BJ (cell line): ENCODE measurements around the gene ACR. TPM values are rescaled to one million over a fixed set of nuclear protein-coding genes. Genes with fewer than 3 reads are reported as not detected.

Experiments
- CTCF ChIA-PET: fragments of 350-600 bp; formaldehyde crosslinking; extraction: SDS; loops from one replicate; lab custom pipeline; 2021; ENCODE audit warnings: antibody characterized with exemption, inconsistent platforms; lab: Yijun Ruan, JAX
- POLR2A ChIA-PET: fragments of 300-600 bp; sonication (Branson Sonifier 250); formaldehyde crosslinking; extraction: SDS; loops from one replicate; lab custom pipeline; 2021; ENCODE audit warnings: antibody characterized with exemption; lab: Charles Lee
- DNase-seq: peaks from one replicate; pipeline ENCODE4 v3.0.0-alpha.2; 2011; ENCODE audit warnings: low read depth
- H3K27me3 ChIP-seq: 2 replicates; pipeline ENCODE4 v1.6.0; 2011; ENCODE audit warnings: low read length; ENCODE audit not compliant: control insufficient read depth, insufficient read depth
- H3K36me3 ChIP-seq: 2 replicates; pipeline ENCODE4 v1.5.1; 2011; ENCODE audit warnings: low read length; ENCODE audit not compliant: control insufficient read depth, insufficient read depth
- H3K4me3 ChIP-seq: 2 replicates; pipeline ENCODE4 v1.5.1; 2011; ENCODE audit warnings: low read depth, mild to moderate bottlenecking, control low read depth, low read length
- polyA minus RNA-seq: library from RNA; depleted of rRNA, polyadenylated mRNA; stranded (reverse); fragments of >200 nt; gene quantifications from 2 replicates; pipeline ENCODE4 v1.2.3, GENCODE V29; 2011; rRNA and poly(A)+ RNA removed
- polyA plus RNA-seq: library from polyadenylated mRNA; depleted of rRNA; stranded (reverse); fragments of >200 nt; gene quantifications from 2 replicates; pipeline ENCODE4 v1.2.3, GENCODE V29; 2011; rRNA removed
- TF ChIP-seq, protein P1 (sequence below): IDR thresholded peaks from 2 replicates; pipeline ENCODE4 v1.5.1; 2011; ENCODE audit warnings: low read depth, mild to moderate bottlenecking, control low read depth, inconsistent platforms, low read length, moderate library complexity; ENCODE audit not compliant: insufficient read depth

The ACR gene
- polyA plus RNA-seq (0.12 TPM in 1 of 2 replicates, not detected in the other), polyA minus RNA-seq (not detected in 2 replicates)

DNA sequence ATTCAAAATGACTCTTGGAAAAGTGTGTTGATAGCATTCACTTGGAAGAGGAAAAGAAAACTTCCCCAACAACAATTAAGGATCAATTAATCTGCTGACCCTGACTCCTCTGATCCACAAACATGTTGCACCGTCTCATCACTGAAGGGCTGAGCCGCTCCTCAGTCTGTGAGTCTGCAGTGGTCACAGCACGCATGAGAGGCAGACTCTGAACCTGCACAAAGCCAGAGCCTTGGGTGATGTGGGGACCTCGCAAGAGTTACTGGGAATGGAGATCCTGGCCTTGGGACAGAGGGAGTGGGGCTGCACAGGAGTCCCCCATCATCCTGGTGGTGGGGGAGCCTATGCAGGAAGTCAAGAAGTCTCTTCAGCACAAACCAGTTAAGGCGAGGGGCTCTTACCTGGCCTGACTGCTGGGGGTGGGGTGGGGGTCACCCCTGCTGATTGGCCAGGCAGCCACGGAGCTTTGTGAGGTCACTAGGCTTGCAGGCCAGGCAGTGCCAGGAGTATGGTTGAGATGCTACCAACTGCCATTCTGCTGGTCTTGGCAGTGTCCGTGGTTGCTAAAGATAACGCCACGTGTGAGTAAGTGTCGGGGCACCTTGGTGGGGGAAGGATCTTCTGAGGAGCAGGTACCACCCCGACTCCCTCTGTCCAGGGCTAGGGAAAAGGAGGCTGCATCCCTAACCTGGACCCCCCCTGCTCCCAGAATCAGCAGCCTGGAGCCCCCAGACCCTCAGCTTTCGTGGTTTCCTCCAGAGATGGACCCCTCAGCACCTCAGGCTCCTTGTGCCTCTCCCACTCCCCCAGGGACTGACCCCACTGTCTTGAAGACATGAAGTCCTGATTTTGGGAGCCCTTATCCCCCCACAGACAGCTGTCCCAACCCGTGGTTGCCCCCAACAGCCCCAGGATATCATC, at the start of gene ACR:
TSS of gene ACR (plus strand) at position 477 of the 921 bp plus-strand sequence. CDS start at position 509, 32 bp downstream.
- ChIA-PET POLR2A (no interaction called here), CTCF (no interaction called here)
- H3K4me3 ChIP-seq: no peak within 1 kb of the TSS
- TF ChIP-seq, protein P1, sequence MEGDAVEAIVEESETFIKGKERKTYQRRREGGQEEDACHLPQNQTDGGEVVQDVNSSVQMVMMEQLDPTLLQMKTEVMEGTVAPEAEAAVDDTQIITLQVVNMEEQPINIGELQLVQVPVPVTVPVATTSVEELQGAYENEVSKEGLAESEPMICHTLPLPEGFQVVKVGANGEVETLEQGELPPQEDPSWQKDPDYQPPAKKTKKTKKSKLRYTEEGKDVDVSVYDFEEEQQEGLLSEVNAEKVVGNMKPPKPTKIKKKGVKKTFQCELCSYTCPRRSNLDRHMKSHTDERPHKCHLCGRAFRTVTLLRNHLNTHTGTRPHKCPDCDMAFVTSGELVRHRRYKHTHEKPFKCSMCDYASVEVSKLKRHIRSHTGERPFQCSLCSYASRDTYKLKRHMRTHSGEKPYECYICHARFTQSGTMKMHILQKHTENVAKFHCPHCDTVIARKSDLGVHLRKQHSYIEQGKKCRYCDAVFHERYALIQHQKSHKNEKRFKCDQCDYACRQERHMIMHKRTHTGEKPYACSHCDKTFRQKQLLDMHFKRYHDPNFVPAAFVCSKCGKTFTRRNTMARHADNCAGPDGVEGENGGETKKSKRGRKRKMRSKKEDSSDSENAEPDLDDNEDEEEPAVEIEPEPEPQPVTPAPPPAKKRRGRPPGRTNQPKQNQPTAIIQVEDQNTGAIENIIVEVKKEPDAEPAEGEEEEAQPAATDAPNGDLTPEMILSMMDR: no peak
- peaks cover 15% of the 10 kb centered on the region for H3K27me3 ChIP-seq
- no peak for DNase-seq
- H3K36me3 ChIP-seq: no peaks in the 10 kb centered on the region

DNA sequence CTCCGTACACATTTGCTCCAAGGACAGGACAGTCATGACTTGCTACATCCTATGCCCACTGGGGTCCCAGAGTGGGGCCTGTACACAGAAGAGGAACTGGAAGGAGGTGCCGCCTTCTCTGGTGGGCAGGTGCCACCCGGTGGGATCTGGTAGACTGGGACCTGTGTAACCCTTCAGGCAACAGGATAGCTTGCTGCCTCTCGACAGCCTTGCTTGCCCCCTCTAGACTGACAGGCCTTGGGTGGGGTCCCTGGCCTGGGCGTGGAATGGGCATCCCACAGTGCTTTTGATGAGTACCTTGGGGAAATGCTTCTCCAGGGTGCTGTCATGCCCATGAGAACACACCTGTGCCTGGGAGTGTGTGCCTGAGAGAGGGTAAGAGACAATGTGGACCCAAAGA, 49.6 kb upstream of the ACR start:
- CTCF ChIA-PET: no interaction called here
- TF ChIP-seq, protein P1: no peak
- Histone ChIP-seq H3K27me3 (peaks cover 2% of the 10 kb centered on the region), H3K36me3 (no peaks in the 10 kb centered on the region), H3K4me3 (no peak overlapping the region)
- POLR2A ChIA-PET: no interaction called here
- DNase-seq: no peak

DNA sequence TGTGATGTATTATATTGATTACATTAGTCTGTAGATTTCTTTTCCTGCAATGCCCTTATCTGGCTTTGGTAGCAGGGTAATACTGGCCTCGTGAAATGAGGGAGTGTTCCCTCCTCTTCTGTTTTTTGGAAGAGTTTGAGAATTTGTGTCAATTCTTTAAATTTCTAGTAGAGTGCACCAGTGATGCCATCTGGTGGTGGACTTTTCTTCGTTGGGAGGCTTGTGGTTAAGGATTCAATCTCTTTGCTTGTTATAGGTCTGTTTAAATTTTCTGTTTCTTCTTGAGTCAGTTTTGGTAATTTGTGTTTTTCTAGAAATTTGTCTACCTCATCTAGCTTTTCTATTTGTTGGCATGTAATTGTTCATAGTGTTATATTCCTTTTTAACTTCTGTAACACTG, 46.5 kb upstream of the ACR start:
- TF ChIP-seq, protein P1: peak; percentile 57
- no peaks in the 10 kb centered on the region for H3K36me3 ChIP-seq
- DNase-seq: no peak
- peaks cover 11% of the 10 kb centered on the region for H3K27me3 ChIP-seq
- ChIA-PET POLR2A (interaction anchor here (0.5 kb wide), 1 partner anchor 207 kb away, joined by 3 read pairs; no protein-coding TSS in a partner anchor), CTCF (interaction anchor here (1.4 to 1.6 kb wide), 2 partner anchors 61 to 115 kb away, joined by 4 to 5 read pairs; partner anchors contain the start of gene CPT1B)
- no peak overlapping the region for H3K4me3 ChIP-seq

DNA sequence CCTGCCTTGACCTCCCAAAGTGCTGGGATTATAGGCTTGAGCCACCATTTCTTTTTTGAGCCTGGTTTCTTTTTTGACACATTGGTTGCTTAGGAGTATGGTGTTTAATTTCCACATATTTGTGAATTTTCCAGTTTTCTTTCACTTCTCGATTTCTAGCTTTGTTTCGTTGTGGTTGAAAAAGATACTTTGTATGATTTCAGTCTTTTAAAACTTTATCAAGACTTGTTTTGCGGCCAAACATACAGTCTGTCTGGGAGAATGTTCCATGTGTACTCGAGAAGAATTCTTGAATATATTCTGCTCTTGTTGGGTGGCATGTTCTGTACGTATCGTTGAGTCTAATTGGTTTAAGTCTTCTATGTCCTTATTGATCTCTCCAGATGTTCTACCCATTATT, 44.5 kb upstream of the ACR start:
- DNase-seq: no peak
- H3K27me3 ChIP-seq: peaks cover 9% of the 10 kb centered on the region
- H3K36me3 ChIP-seq: no peaks in the 10 kb centered on the region
- ChIA-PET CTCF (interaction anchor here (1.6 kb wide), 1 partner anchor 10 kb away, joined by 5 read pairs; no protein-coding TSS in a partner anchor), POLR2A (no interaction called here)
- no peak overlapping the region for H3K4me3 ChIP-seq
- TF ChIP-seq, protein P1: no peak

DNA sequence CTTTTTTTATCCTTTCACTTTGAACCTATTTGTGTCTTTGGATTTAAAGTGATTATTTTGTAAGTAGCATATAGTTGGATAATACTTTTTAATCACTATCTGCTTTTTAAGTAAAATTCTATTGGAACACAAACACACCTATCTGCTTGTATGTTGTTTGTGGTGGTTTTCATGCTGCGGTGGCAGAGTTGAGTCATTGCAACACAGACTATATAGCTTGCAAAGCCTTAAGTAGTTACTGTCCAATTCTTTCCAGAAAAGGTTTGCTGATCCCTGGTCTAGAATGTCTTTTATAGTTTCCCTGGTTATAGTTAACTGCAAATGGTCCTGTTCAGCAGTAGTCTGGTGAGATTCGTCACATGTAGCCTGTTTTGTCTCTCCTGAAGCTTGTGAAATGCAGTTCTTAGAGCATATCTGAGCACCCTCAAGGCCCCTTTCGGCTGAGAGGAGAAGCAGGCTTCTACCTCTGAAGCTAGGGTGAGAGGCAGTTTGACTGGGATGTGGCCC, 43.9 kb upstream of the ACR start:
- DNase-seq: no peak
- Histone ChIP-seq H3K4me3 (no peak overlapping the region), H3K27me3 (peaks cover 9% of the 10 kb centered on the region), H3K36me3 (no peaks in the 10 kb centered on the region)
- ChIA-PET CTCF (interaction anchor here (1.1 to 1.6 kb wide), 2 partner anchors 9 to 55 kb away, joined by 4 to 5 read pairs; no protein-coding TSS in a partner anchor), POLR2A (no interaction called here)
- TF ChIP-seq, protein P1: no peak
